SKM-1 treated with dmso at 0.1 percent for 144 hours (cell line): Measurements from ENCODE around the gene PPP2R5E.
"Not testable (repeated sequence)": the region's sequence is repeated elsewhere in the genome, so short reads cannot be mapped to it uniquely, and the experiment has no call there.

Source experiments
- DNase-seq: peaks from one replicate; lab custom pipeline; 2025; ENCODE audit not compliant: unreplicated experiment; lab: John Stamatoyannopoulos, UW

The PPP2R5E gene

GRCh38 chr14:63387711-63388110 lies 155.5 kb downstream of the PPP2R5E start:
- no peak for DNase-seq

- peak; percentile 50 for DNase-seq
These were observed 159.3 kb downstream of the PPP2R5E start for GRCh38 chr14:63383776-63384367.

- no peak for DNase-seq
These were observed 164.7 kb downstream of the PPP2R5E start for GRCh38 chr14:63378444-63378843.

- no peak for DNase-seq
These were observed 167.4 kb downstream of the PPP2R5E start for GRCh38 chr14:63375769-63376168.

- DNase-seq = not testable (repeated sequence)
These were observed 171.6 kb downstream of the PPP2R5E start for GRCh38 chr14:63371613-63372012.

- no peak for DNase-seq
These were observed 172.1 kb downstream of the PPP2R5E start for GRCh38 chr14:63371033-63371432.

GRCh38 chr14:63367742-63368364 lies 175.3 kb downstream of the PPP2R5E start:
- no peak for DNase-seq

- DNase-seq = no peak
These were observed 180.8 kb downstream of the PPP2R5E start for GRCh38 chr14:63362389-63362819.

GRCh38 chr14:63361790-63362189 lies 181.4 kb downstream of the PPP2R5E start:
- DNase-seq = no peak

GRCh38 chr14:63357841-63358240 lies 185.3 kb downstream of the PPP2R5E start:
- no peak for DNase-seq

GRCh38 chr14:63345826-63346225 lies 197.4 kb downstream of the PPP2R5E start:
- DNase-seq = no peak

- no peak for DNase-seq
These were observed 198.8 kb downstream of the PPP2R5E start for GRCh38 chr14:63344336-63344735.

- DNase-seq = no peak
These were observed 199.3 kb downstream of the PPP2R5E start for GRCh38 chr14:63343878-63344277.

GRCh38 chr14:63342371-63342770 lies 200.8 kb downstream of the PPP2R5E start:
- DNase-seq = no peak

- no peak for DNase-seq
These were observed 214.1 kb downstream of the PPP2R5E start for GRCh38 chr14:63328787-63329737.

GRCh38 chr14:63326840-63327239 lies 216.3 kb downstream of the PPP2R5E start:
- DNase-seq = no peak

GRCh38 chr14:63322897-63323573 lies 220.1 kb downstream of the PPP2R5E start:
- no peak for DNase-seq

- no peak for DNase-seq
These were observed 220.7 kb downstream of the PPP2R5E start for GRCh38 chr14:63322472-63322871.
